NCI-H345 (cell line): ENCODE data around the gene DMWD.
"Not testable (repeated sequence)": the region's sequence is repeated elsewhere in the genome, so short reads cannot be mapped to it uniquely, and the experiment has no call there.

Experiments used
- DNase-seq: peaks from one replicate; lab custom pipeline; 2025; lab: John Stamatoyannopoulos, UW

DMWD gene

GRCh38 chr19:45816236-45817009, 23.8 kb upstream of the DMWD start:
- DNase-seq = no peak

- DNase-seq = peak; percentile 27
Observed at GRCh38 chr19:45815481-45816216, 23.0 kb upstream of the DMWD start.

GRCh38 chr19:45814851-45815480, 22.3 kb upstream of the DMWD start, which contains the start of gene RSPH6A:
TSS of gene RSPH6A (minus strand) at chr19:45815308. CDS start at chr19:45815176, 132 bp downstream.
- peak; percentile 4 for DNase-seq

GRCh38 chr19:45814166-45814780, 21.6 kb upstream of the DMWD start:
- DNase-seq = no peak

- DNase-seq = no peak
Observed at GRCh38 chr19:45812297-45812696, 19.7 kb upstream of the DMWD start.

GRCh38 chr19:45809643-45810159, 17.1 kb upstream of the DMWD start:
- peak; percentile 68 for DNase-seq

- no peak for DNase-seq
Observed at GRCh38 chr19:45805719-45806118, 13.1 kb upstream of the DMWD start.

GRCh38 chr19:45804959-45805230, 12.2 kb upstream of the DMWD start:
- no peak for DNase-seq

- no peak for DNase-seq
Observed at GRCh38 chr19:45804140-45804958, 11.7 kb upstream of the DMWD start.

GRCh38 chr19:45801603-45802175, 9.0 kb upstream of the DMWD start:
- DNase-seq = no peak

- DNase-seq = no peak
Observed at GRCh38 chr19:45800070-45800553, 7.5 kb upstream of the DMWD start.

- not testable (repeated sequence) for DNase-seq
Observed at GRCh38 chr19:45799541-45799940, 6.9 kb upstream of the DMWD start.

- peak; percentile 60 for DNase-seq
Observed at GRCh38 chr19:45798995-45799517, 6.4 kb upstream of the DMWD start.

GRCh38 chr19:45794627-45795026, 2.0 kb upstream of the DMWD start:
- no peak for DNase-seq

GRCh38 chr19:45793876-45794275, 1.2 kb upstream of the DMWD start:
- no peak for DNase-seq

GRCh38 chr19:45793178-45793564, 526 bp upstream of the DMWD start:
- no peak for DNase-seq

- no peak for DNase-seq
Observed at GRCh38 chr19:45791744-45792469, 738 bp downstream of the DMWD start.

- DNase-seq = no peak
Observed at GRCh38 chr19:45790942-45791341, 1.7 kb downstream of the DMWD start.

- DNase-seq = no peak
Observed at GRCh38 chr19:45789035-45789786, 3.4 kb downstream of the DMWD start.
